Astrocyte of the hippocampus (primary cell): ENCODE results near the gene PRAMEF5.
"Not testable (repeated sequence)": the region's sequence is repeated elsewhere in the genome, so short reads cannot be mapped to it uniquely, and the experiment has no call there.

Source experiments
- DNase-seq: peaks from one replicate; pipeline ENCODE4 v3.0.0; 2011; ENCODE audit warnings: low read depth, low spot score

The PRAMEF5 gene

GRCh38 chr1:13277016-13277415 lies 23.0 kb downstream of the PRAMEF5 start:
- DNase-seq = not testable (repeated sequence)

DNA sequence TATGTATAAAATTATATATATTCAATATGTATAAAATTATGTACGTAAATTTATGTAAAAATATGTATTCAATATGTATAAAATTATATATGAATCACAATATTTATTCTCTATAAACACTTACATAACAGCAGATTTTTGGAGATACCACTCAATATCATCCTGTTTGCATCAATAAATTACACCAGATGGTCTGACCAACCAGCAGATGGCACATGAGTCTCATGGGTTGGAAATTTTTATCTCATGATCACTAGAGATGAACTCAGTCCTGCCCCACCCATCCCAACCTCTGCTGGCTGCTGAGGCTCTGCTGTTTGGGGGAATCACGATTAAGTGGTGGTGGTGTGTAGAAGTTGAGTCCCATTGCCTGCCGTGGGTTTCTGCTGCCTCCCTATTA lies 25.6 kb downstream of the PRAMEF5 start:
- DNase-seq = not testable (repeated sequence)

DNA sequence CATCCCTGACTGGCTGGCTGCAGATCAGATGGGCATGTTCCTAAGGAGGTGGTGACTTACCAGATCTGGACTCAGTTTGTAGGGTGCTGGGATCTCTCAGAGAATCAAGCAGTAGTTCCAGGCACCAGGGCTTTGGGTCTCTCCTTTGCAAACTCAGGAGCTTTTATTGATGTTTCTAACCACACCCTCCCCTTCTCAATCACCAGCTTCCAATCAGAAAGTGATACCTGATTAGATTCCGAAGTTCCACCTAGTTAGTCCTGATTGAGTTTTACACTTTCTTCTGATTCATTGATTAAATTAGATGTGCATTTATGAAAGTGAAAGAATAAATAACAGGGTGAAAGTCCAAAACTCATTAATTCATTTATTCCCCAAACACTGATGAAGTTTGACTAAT lies 31.0 kb downstream of the PRAMEF5 start, which contains the start of gene PRAMEF8:
Gene PRAMEF8, minus strand, starts transcription at position 101 of the 400 bp plus-strand sequence. CDS start 1,046 bp downstream, outside the sequence.
- DNase-seq = not testable (repeated sequence)

DNA sequence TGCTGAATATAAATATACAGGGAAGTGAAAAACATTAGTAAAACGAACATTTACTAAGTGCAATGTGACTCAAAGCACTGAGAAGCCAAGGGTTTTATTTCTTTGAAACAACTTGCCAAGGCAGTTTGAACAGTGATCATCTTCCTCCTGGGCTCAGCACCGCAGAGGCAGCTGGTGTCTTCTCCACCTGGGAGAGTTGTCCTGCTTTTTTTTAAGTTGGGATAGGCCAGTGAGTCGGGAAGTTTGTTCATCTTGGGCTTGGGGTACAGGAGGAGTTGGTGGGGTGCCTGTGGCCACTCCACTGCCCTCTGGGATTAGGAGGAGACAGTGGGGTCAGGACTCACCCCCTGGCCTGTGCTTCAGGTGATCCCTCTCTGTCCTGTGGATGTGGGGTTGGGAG lies 35.0 kb downstream of the PRAMEF5 start:
- not testable (repeated sequence) for DNase-seq

DNA sequence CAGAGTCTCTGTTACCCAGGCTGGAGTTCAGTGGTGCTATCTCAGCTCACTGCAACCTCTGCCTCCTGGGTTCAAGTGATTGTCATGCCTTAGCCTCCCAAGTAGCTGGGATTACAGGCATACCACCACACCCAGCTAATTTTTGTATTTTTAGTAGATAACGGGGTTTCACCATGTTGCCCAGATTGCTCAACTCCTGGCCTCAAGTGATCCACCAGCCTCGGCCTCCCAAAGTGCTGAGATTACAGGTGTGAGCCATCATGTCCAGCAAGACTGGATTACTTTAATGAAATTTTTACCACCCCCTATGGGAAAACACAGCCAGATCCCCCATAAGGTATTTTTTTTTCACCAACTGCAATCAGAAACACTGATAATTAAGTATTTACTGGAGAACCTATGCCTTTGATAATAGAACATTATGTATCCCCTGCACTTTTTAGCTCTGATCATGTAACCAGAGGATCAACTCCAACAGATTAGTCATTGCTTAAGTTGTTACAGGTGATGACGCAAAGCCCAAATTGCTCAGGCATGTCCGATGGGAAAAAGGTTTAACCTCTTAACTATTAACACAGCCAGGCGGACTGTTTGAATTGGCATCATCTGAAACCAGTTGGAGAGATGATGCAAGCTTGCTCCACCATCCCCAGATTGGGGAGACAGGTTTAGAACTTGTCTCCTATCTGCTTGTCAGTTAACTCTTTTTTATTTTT lies 43.4 kb downstream of the PRAMEF5 start:
- DNase-seq = not testable (repeated sequence)

GRCh38 chr1:13298699-13299098 lies 44.7 kb downstream of the PRAMEF5 start:
- not testable (repeated sequence) for DNase-seq

DNA sequence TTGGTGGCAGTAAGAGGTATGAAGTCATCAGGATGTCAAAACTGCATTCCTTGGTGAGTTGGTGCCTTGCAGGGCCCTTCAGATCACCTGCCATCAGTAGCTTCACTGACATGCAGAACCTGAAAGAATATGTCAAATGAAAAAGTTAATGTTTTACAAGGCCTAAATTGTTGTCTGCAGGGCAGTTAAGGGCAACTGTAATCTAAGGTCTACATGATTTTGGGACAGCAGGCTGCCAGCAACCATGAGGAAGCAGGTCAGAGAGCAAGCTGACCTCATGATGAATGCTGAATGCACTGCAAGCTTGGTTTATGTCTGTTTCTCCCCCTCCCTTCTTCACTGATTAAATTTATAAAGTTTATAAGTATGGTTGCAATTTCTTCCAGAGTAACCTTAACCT lies 48.2 kb downstream of the PRAMEF5 start:
- not testable (repeated sequence) for DNase-seq

DNA sequence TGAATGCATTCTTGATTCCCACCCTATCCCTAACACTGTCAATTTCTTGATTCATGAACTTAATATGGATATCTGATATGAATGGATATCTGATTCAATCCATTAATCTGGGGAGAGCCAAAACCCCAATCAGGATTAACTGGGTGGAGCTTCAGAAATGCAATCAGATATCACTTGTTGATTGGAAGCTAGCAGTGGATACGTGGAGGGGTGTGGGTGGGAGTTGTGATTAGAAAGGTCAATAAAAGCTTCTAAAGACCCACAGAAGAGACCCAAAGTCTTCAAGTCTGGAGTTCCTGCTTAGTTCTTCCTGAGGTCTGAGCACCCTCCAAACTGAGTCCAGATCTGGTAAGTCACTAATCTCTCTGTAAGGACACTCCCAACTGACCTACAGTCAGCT lies 49.2 kb downstream of the PRAMEF5 start, which contains the start of gene PRAMEF33:
Gene PRAMEF33, plus strand, starts transcription at position 301 of the 400 bp plus-strand sequence. CDS start 2,416 bp downstream, outside the sequence.
- not testable (repeated sequence) for DNase-seq
